Lower leg skin (tissue), 3 donors: Measurements from ENCODE around the gene DEGS2.

Experiments
- CTCF ChIP-seq, 3 donors: fragments of 450-650 bp; IDR thresholded peaks; one replicate each; pipeline ENCODE4 v1.5.1; 2016; ENCODE audit warnings: antibody characterized with exemption in 3 of 3, mild to moderate bottlenecking in 3 of 3, moderate library complexity in 2 of 3
- POLR2A ChIP-seq, 2 donors: fragments of 450-650 bp; IDR thresholded peaks; one replicate each; pipeline ENCODE4 v1.6.1; 2016 to 2017; ENCODE audit warnings: antibody characterized with exemption in 2 of 2, mild to moderate bottlenecking in 1 of 2, moderate library complexity in 1 of 2

GRCh38 chr14:100134586-100134985, 24.9 kb downstream of the DEGS2 start:
- TF ChIP-seq POLR2A (IDR thresholded peaks at IDR 0.05): no peak
- TF ChIP-seq CTCF (IDR thresholded peaks at IDR 0.05): no peak
